NB4 (cell line): ENCODE measurements around the gene SOWAHB.

Source experiments
- MAX ChIP-seq: IDR thresholded peaks from 2 replicates; pipeline ENCODE4 v1.6.1; 2011; ENCODE audit warnings: low read depth, low read length
- MYC ChIP-seq: IDR thresholded peaks from 2 replicates; pipeline ENCODE4 v1.6.1; 2011; ENCODE audit warnings: low read depth, low read length
- POLR2A ChIP-seq: IDR thresholded peaks from 2 replicates; pipeline ENCODE4 v1.6.1; 2011; ENCODE audit warnings: mild to moderate bottlenecking; ENCODE audit not compliant: insufficient read length; ENCODE audit errors: extremely low read depth
- TF ChIP-seq, protein P1 (sequence below): IDR thresholded peaks from one replicate; pipeline ENCODE4 v1.5.1; 2012; ENCODE audit warnings: low read depth, low read length

DNA sequence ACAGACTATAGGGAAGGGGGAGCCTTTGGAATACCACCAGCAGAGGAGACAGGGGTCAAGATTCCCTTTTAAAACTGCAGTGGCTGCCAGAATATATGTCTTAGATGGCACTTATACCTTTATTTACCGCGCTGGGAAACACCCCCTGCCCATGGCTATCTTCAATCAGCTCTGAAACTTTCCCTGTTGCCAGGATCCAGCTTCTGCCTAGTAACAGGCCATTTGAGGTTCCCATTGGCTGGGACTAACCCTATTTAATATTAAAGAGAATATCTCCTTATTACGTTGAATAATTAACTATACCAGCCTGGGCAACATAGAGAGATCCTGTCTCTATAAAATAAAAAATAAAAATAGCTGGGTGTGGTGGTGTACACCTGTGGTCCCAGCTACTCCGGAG is 23.8 kb downstream of the SOWAHB start:
- TF ChIP-seq POLR2A (no peak), MYC (no peak), MAX (no peak)
- TF ChIP-seq, protein P1, sequence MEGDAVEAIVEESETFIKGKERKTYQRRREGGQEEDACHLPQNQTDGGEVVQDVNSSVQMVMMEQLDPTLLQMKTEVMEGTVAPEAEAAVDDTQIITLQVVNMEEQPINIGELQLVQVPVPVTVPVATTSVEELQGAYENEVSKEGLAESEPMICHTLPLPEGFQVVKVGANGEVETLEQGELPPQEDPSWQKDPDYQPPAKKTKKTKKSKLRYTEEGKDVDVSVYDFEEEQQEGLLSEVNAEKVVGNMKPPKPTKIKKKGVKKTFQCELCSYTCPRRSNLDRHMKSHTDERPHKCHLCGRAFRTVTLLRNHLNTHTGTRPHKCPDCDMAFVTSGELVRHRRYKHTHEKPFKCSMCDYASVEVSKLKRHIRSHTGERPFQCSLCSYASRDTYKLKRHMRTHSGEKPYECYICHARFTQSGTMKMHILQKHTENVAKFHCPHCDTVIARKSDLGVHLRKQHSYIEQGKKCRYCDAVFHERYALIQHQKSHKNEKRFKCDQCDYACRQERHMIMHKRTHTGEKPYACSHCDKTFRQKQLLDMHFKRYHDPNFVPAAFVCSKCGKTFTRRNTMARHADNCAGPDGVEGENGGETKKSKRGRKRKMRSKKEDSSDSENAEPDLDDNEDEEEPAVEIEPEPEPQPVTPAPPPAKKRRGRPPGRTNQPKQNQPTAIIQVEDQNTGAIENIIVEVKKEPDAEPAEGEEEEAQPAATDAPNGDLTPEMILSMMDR = no peak
